Renal cortex interstitium (tissue), 11 donors: Measurements from ENCODE around the gene KRTAP4-16. TPM values are rescaled to one million over a fixed set of nuclear protein-coding genes. Genes with fewer than 3 reads are reported as not detected.
A peak's percentile ranks its signal among the peaks of the same experiment; 100 is the strongest.
"Not testable (repeated sequence)": the region's sequence is repeated elsewhere in the genome, so short reads cannot be mapped to it uniquely, and the experiment has no call there.

Experiments used
- DNase-seq, 11 donors: peaks; one replicate each; pipeline ENCODE4 v3.0.0-alpha.2; 2013; ENCODE audit warnings: low read depth in 9 of 11, low spot score in 4 of 11; ENCODE audit errors: extremely low read depth in 1 of 11
- polyA plus RNA-seq, 3 donors: library from polyadenylated mRNA; unstranded; fragments of 120-200 nt; gene quantifications; one replicate each; pipeline ENCODE4 v1.2.1, GENCODE V29; 2013; ENCODE audit not compliant: insufficient read length in 3 of 3

The KRTAP4-16 gene
- polyA plus RNA-seq, 3 donors = not detected

- DNase-seq = no peak
These were observed 44.5 kb downstream of the KRTAP4-16 start for GRCh38 chr17:41057547-41057946.

DNA sequence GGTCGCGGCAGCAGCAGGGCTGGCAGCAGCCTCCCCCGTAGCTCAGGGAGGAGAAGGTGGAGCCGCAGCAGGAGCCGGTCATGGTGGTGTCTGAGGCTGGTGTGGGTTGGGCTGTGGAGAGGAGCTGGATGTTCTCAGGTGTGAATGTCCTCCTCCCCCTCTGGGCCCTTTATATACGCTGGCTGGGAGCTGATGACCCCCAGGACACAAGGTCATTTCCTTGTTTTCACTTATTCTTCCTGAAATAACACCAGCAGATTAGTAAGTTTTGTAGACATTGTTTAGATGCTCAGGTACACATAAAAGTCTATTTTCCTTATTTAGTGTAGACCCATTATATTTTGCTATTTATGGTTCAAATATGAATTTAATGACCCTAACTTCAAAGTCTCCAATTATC lies 46.9 kb downstream of the KRTAP4-16 start, which contains the start of gene KRTAP2-2:
Gene KRTAP2-2 (minus strand): TSS at position 101 of the 400 bp plus-strand sequence. CDS start 19 bp downstream, at position 82.
- DNase-seq = not testable (repeated sequence)

DNA sequence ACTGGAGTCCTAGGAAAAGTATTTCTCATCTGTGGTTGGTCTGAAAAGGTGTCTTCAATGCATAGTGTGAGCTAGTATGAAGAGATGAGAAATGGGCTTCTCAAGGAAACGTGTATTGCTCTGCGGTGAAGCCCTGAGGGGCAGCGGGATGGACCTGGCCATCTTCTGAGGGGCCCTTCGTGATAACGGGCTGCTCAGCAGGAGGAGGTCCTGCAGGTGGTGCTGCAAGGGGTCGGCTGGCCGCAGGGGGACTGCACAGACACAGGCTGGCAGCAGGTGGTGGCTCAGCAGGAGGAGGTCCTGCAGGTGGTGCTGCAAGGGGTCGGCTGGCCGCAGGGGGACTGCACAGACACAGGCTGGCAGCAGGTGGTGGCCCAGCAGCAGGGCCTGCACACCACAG lies 47.5 kb downstream of the KRTAP4-16 start:
- not testable (repeated sequence) for DNase-seq

- DNase-seq = peak in 6 of 11 donors; percentile 6 to 29 (median 21)
These were observed 48.0 kb downstream of the KRTAP4-16 start for GRCh38 chr17:41054025-41054424.

DNA sequence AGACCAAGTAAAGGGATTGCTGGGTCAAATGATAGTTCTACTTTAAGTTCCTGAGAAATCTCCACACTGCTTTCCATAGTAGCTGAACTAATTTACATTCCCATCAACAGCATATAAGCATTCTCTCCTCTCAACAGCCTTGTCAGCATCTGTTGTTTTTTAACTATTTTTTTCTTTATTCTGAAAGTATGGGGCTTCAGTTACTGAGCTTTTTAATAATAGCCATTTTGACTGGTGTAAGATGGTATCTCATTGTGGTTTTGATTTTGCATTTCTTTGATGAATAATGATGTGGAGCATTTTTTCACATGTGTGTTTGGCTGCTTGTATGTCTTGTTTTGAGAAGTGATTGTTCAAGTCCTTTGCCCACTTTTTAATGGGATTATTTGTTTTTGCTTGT lies 49.4 kb downstream of the KRTAP4-16 start:
- DNase-seq = no peak

Other genes with a start within 250 kb of the KRTAP4-16 start
- gene KRT12, start 235.0 kb downstream of the KRTAP4-16 start, polyA plus RNA-seq = not detected
- under 1 TPM in 2 of 3 donors, not detected in 1; 0.11 to 0.19 TPM for gene KRT20, start 217.0 kb downstream of the KRTAP4-16 start, polyA plus RNA-seq
- gene KRT23, start 164.6 kb downstream of the KRTAP4-16 start, polyA plus RNA-seq = 1 to 10 TPM in 1 of 3 donors, under 1 TPM in 2; 0.80 to 1.4 (median 0.94) TPM
- gene KRT39, start 135.3 kb downstream of the KRTAP4-16 start, polyA plus RNA-seq = not detected
- gene KRT40, start 117.9 kb downstream of the KRTAP4-16 start, polyA plus RNA-seq = not detected
- not detected for gene KRTAP3-3, start 108.0 kb downstream of the KRTAP4-16 start, polyA plus RNA-seq
- not detected for gene KRTAP3-2, start 102.3 kb downstream of the KRTAP4-16 start, polyA plus RNA-seq
- gene KRTAP3-1, start 93.1 kb downstream of the KRTAP4-16 start, polyA plus RNA-seq = not detected
- gene KRTAP1-5, start 75.0 kb downstream of the KRTAP4-16 start, polyA plus RNA-seq = not detected
- not detected for gene KRTAP1-4, start 72.0 kb downstream of the KRTAP4-16 start, polyA plus RNA-seq
- gene KRTAP1-3, start 67.3 kb downstream of the KRTAP4-16 start, polyA plus RNA-seq = not detected
- not detected for gene KRTAP1-1, start 60.8 kb downstream of the KRTAP4-16 start, polyA plus RNA-seq
- gene KRTAP2-1, start 54.9 kb downstream of the KRTAP4-16 start, polyA plus RNA-seq = not detected
- not detected for gene KRTAP2-2, start 47.0 kb downstream of the KRTAP4-16 start, polyA plus RNA-seq
- gene KRTAP2-3, start 42.1 kb downstream of the KRTAP4-16 start, polyA plus RNA-seq = not detected
- not detected for gene KRTAP2-4, start 36.3 kb downstream of the KRTAP4-16 start, polyA plus RNA-seq
- gene KRTAP4-7, start 18.1 kb downstream of the KRTAP4-16 start, polyA plus RNA-seq = not detected
- gene KRTAP4-8, start 4.1 kb downstream of the KRTAP4-16 start, polyA plus RNA-seq = not detected
- gene KRTAP4-9, start 3.2 kb upstream of the KRTAP4-16 start, polyA plus RNA-seq = not detected
- gene KRTAP4-11, start 16.2 kb upstream of the KRTAP4-16 start, polyA plus RNA-seq = not detected
- not detected for gene KRTAP4-12, start 22.0 kb upstream of the KRTAP4-16 start, polyA plus RNA-seq
- gene KRTAP4-6, start 38.3 kb upstream of the KRTAP4-16 start, polyA plus RNA-seq = not detected
- gene KRTAP4-5, start 47.6 kb upstream of the KRTAP4-16 start, polyA plus RNA-seq = not detected
- gene KRTAP4-4, start 58.5 kb upstream of the KRTAP4-16 start, polyA plus RNA-seq = not detected
- not detected for gene KRTAP4-3, start 66.0 kb upstream of the KRTAP4-16 start, polyA plus RNA-seq
- gene KRTAP4-2, start 76.0 kb upstream of the KRTAP4-16 start, polyA plus RNA-seq = not detected
- gene KRTAP4-1, start 82.7 kb upstream of the KRTAP4-16 start, polyA plus RNA-seq = not detected
- gene KRTAP9-1, start 87.7 kb upstream of the KRTAP4-16 start, polyA plus RNA-seq = not detected
- not detected for gene KRTAP9-2, start 124.4 kb upstream of the KRTAP4-16 start, polyA plus RNA-seq
- not detected for gene KRTAP9-3, start 130.2 kb upstream of the KRTAP4-16 start, polyA plus RNA-seq
- gene KRTAP9-8, start 135.8 kb upstream of the KRTAP4-16 start, polyA plus RNA-seq = not detected
- not detected for gene KRTAP9-4, start 147.5 kb upstream of the KRTAP4-16 start, polyA plus RNA-seq
- gene KRTAP9-9, start 153.2 kb upstream of the KRTAP4-16 start, polyA plus RNA-seq = not detected
- under 1 TPM in 1 of 3 donors, not detected in 2; 0.19 TPM for gene KRTAP9-6, start 163.2 kb upstream of the KRTAP4-16 start, polyA plus RNA-seq
- not detected for gene KRTAP9-7, start 173.5 kb upstream of the KRTAP4-16 start, polyA plus RNA-seq
- gene KRTAP29-1, start 200.6 kb upstream of the KRTAP4-16 start, polyA plus RNA-seq = not detected
- not detected for gene KRTAP16-1, start 207.1 kb upstream of the KRTAP4-16 start, polyA plus RNA-seq
- gene KRTAP17-1, start 213.5 kb upstream of the KRTAP4-16 start, polyA plus RNA-seq = under 1 TPM in 1 of 3 donors, not detected in 2; 0.17 TPM
- not detected for gene KRT33A, start 248.6 kb upstream of the KRTAP4-16 start, polyA plus RNA-seq